K562 (cell line): ENCODE data around the gene NR3C1.

ENCODE experiments used
- CTCF ChIP-seq, 3 experiments: IDR thresholded peaks in 2 of 3; conservative IDR thresholded peaks in 1 of 3; 2 replicates each; pipeline ENCODE4 v1.5.1; 2011 to 2012; ENCODE audit warnings: low read length in 3 of 3, mild to moderate bottlenecking in 3 of 3, control low read depth in 2 of 3, improper control_type of control experiment in 1 of 3, inconsistent platforms in 1 of 3, low read depth in 1 of 3, mixed read lengths in 1 of 3, moderate library complexity in 1 of 3; ENCODE audit not compliant: insufficient read depth in 2 of 3
- E2F1 ChIP-seq: sonication (generic); formaldehyde crosslinking; IDR thresholded peaks from 2 replicates; pipeline ENCODE4 v1.8.1; 2023; ENCODE audit warnings: mild to moderate bottlenecking, missing genetic modification reagents, moderate library complexity
- E2F8 ChIP-seq: fragments of 450-650 bp; IDR thresholded peaks from 2 replicates; pipeline ENCODE4 v1.7.1; 2018; ENCODE audit warnings: mild to moderate bottlenecking, low read depth; ENCODE audit not compliant: partially characterized antibody
- FOXK1 ChIP-seq: sonication (generic); formaldehyde crosslinking; IDR thresholded peaks from 2 replicates; pipeline ENCODE4 v1.8.0; 2022; ENCODE audit warnings: missing genetic modification reagents, mild to moderate bottlenecking, borderline replicate concordance
- KDM1A ChIP-seq, 2 experiments: fragments of 450-650 bp; IDR thresholded peaks; 2 replicates each; pipeline ENCODE4 v1.6.1; 2016; ENCODE audit warnings: mild to moderate bottlenecking in 2 of 2
- LARP7 ChIP-seq: fragments of 450-650 bp; IDR thresholded peaks from 2 replicates; pipeline ENCODE4 v1.6.1; 2016
- MYBL2 ChIP-seq, 2 experiments: fragments of 450-650 bp in 1 of 2; sonication (generic) in 1 of 2; formaldehyde crosslinking in 1 of 2; IDR thresholded peaks; 2 replicates each; pipeline versions ENCODE4 v1.6.1 to v1.8.1; 2017 to 2022; ENCODE audit warnings: borderline replicate concordance in 1 of 2, inconsistent platforms in 1 of 2, low read depth in 1 of 2, mild to moderate bottlenecking in 1 of 2, missing genetic modification reagents in 1 of 2, moderate library complexity in 1 of 2
- NCOA6 ChIP-seq: fragments of 450-650 bp; IDR thresholded peaks from 2 replicates; pipeline ENCODE4 v1.6.1; 2017; ENCODE audit warnings: mild to moderate bottlenecking
- RAD21 ChIP-seq, 2 experiments: fragments of 250-450 bp in 1 of 2; fragments of 450-650 bp in 1 of 2; sonication (Bioruptor Pico) in 1 of 2; formaldehyde crosslinking in 1 of 2; IDR thresholded peaks in 1 of 2; conservative IDR thresholded peaks in 1 of 2; 2 replicates each; pipeline versions ENCODE4 v1.4.0 to v1.8.0; 2020 to 2022; ENCODE audit warnings: mild to moderate bottlenecking in 2 of 2, moderate library complexity in 1 of 2
- TCF7L2 ChIP-seq: fragments of 150-350 bp; IDR thresholded peaks from 2 replicates; pipeline ENCODE4 v1.6.1; 2016; ENCODE audit warnings: low read depth, mild to moderate bottlenecking, low read length, moderate library complexity
- ZBTB8A ChIP-seq: fragments of 450-650 bp; IDR thresholded peaks from 2 replicates; pipeline ENCODE4 v1.6.1; 2018; ENCODE audit warnings: mild to moderate bottlenecking, moderate library complexity; ENCODE audit not compliant: partially characterized antibody
- ZFP1 ChIP-seq: fragments of 450-650 bp; formaldehyde crosslinking; IDR thresholded peaks from 2 replicates; pipeline ENCODE4 v1.4.0; 2020; ENCODE audit warnings: mild to moderate bottlenecking, mixed read lengths
- ZNF717 ChIP-seq: fragments of 250-450 bp; sonication (Bioruptor Pico); IDR thresholded peaks from 2 replicates; pipeline ENCODE4 v1.5.0; 2021

- TF ChIP-seq LARP7 (no peak), MYBL2 (IDR thresholded peaks at IDR 0.05; ENCODE audit: low read depth) (no peak), MYBL2 (CRISPR knock-in tag; IDR thresholded peaks at IDR 0.05; ENCODE audit: borderline replicate concordance) (no peak), E2F1 (CRISPR knock-in tag) (no peak), TCF7L2 (no peak), ZFP1 (CRISPR knock-in tag) (no peak), CTCF (IDR thresholded peaks at IDR 0.05 in 2 of 3, conservative IDR thresholded peaks at IDR 0.05 in 1 of 3; ENCODE audit: insufficient read depth in 2 of 3, low read depth in 1 of 3, low read length in 3 of 3) (no peak), RAD21 (CRISPR knock-in tag; conservative IDR thresholded peaks at IDR 0.05 in 1 of 2, IDR thresholded peaks at IDR 0.05 in 1 of 2) (no peak), KDM1A (IDR thresholded peaks at IDR 0.05) (no peak), ZBTB8A (no peak), FOXK1 (CRISPR knock-in tag) (no peak), NCOA6 (no peak), E2F8 (no peak), ZNF717 (CRISPR knock-in tag) (no peak)
These were observed 23.9 kb downstream of the NR3C1 start for GRCh38 chr5:143379606-143380005.
